Measurements from ENCODE around the gene ACKR4.

- TF ChIP-seq CTCF (conservative IDR thresholded peaks at IDR 0.05; ENCODE audit: low read depth, low read length): no peak
- TF ChIP-seq EZH2 (IDR thresholded peaks at IDR 0.05; ENCODE audit: borderline replicate concordance, low read depth, low read length, poor library complexity, severe bottlenecking): no peak
Measured at GRCh38 chr3:132549890-132550578, 47.0 kb upstream of the ACKR4 start.

Data from A673 (cell line).